GM12872 (cell line): ENCODE data around the gene MAML2.

ENCODE experiments used
- TF ChIP-seq, protein P1 (sequence below): IDR thresholded peaks from 3 replicates; pipeline ENCODE4 v1.5.1; 2011; ENCODE audit warnings: low read depth, mild to moderate bottlenecking, low read length, moderate library complexity; ENCODE audit not compliant: insufficient read depth

The MAML2 gene

DNA sequence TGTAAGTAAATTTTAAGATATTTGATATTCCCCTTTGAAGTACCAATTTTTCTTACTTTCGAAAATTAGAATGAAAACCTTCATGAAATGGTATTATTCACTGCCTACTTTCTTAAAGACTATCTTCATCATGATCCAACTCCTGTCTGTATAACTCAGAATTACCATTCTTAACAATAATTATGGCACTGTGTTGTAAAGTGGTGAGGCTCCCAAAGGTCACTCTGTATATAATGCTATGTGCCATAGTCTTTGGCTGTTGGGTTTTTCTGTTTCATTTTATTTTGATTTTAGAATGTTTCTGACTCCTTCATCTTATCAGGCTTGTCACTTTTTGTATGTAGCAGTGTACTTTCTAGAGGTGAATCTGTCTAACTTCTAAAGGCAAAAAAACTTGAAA is 52.4 kb downstream of the MAML2 start:
- TF ChIP-seq, protein P1, sequence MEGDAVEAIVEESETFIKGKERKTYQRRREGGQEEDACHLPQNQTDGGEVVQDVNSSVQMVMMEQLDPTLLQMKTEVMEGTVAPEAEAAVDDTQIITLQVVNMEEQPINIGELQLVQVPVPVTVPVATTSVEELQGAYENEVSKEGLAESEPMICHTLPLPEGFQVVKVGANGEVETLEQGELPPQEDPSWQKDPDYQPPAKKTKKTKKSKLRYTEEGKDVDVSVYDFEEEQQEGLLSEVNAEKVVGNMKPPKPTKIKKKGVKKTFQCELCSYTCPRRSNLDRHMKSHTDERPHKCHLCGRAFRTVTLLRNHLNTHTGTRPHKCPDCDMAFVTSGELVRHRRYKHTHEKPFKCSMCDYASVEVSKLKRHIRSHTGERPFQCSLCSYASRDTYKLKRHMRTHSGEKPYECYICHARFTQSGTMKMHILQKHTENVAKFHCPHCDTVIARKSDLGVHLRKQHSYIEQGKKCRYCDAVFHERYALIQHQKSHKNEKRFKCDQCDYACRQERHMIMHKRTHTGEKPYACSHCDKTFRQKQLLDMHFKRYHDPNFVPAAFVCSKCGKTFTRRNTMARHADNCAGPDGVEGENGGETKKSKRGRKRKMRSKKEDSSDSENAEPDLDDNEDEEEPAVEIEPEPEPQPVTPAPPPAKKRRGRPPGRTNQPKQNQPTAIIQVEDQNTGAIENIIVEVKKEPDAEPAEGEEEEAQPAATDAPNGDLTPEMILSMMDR = no peak

DNA sequence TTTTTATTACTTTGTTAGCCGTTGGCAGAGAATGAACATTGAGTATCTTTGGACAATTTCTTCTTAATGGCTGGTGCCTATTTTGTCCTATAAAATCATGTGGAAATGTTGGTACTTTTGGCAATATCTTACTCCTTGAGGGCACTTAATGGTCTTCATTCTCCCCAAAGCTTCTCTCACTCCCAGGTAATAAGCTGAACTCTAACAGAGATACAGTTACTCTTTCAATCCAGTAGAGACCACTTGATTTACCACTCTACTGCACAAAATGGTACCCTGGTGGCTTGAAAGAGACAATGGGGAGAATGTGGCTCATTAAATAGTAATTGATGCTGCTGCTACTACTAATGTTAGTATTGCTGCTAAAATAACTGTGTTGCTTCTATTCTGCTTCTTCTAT is 53.0 kb downstream of the MAML2 start:
- TF ChIP-seq, protein P1 = no peak

DNA sequence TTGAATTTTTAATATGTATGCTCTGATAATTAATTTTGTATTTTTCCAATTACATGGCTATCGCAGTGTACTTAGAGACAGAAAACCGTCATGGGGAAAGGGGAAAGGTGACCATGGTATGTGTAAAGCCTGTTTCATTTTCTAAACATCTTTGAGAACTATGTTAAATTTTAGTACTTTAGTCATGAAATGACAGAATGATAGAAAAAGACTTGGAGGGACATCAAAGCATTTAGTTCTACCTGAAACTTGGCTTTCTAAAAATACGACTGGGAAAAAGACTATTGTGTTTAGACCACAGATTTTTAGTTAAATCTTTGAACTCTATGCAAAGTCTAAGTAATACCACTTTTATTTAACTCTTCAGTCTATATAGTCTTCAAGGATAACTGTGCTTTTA is 54.1 kb downstream of the MAML2 start:
- TF ChIP-seq, protein P1 = no peak

DNA sequence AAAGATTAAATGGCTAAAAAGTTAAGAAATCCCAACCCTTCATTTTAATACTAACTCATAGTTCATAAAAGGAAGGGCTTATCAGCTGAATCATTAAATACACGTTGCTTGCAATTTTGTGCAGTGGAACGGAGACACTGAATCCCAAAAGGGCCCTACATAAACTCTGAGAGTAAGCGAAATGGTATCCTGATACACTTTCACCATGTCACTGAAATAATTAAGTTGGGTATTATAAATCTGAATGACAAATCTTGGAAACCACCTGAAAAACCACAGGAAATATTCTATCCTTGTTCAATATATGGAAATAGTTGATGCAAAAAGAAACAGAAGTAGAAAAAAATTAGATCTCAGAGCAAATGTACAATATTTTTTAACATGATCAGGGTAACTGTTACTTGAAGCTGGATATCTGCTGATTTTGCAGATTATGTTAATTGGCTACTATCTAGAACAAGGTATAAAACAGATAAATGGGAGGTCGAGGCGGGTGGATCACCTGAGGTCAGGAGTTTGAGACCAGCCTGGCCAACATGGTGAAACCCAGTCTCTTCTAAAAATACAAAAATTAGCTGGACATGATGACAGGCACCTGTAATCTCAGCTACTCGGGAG is 55.1 kb downstream of the MAML2 start:
- TF ChIP-seq, protein P1 = no peak

DNA sequence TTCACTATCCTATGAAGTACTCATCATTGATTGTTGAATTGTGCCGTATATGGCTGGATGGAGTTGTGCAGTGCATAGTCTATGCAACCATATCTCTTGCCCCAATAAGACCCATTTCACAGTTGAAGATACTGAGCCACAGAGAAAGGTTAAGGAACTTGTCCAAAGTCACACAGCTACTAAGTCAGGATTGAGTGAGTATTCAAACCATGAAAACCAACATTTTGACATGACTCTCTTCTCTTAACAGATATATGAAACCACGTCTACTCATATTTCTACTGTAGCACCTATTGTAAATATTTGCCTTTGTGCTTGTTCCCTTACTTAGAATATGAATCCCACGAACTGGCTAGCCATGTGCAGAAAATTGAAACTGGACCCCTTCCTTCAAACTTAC is 58.1 kb downstream of the MAML2 start:
- TF ChIP-seq, protein P1 = no peak

DNA sequence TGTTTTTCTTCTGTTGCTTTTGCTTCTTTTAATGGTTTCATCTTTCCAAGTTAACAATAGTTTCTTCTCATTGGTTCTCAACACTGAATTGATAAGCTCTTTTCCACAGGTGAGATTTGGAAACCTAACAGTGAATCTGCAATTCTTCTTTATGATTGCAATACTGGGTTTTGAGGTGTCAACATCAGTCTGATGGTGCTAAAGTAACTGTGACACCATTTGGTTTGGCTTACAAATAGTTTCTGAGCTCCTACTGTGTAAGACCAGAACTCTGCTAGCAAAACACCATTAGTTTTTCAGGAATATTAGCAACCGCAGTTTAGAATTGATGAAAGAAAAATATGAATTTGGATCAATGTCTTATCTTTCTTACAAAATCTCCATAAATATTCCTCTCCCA is 58.6 kb downstream of the MAML2 start:
- TF ChIP-seq, protein P1 = no peak

DNA sequence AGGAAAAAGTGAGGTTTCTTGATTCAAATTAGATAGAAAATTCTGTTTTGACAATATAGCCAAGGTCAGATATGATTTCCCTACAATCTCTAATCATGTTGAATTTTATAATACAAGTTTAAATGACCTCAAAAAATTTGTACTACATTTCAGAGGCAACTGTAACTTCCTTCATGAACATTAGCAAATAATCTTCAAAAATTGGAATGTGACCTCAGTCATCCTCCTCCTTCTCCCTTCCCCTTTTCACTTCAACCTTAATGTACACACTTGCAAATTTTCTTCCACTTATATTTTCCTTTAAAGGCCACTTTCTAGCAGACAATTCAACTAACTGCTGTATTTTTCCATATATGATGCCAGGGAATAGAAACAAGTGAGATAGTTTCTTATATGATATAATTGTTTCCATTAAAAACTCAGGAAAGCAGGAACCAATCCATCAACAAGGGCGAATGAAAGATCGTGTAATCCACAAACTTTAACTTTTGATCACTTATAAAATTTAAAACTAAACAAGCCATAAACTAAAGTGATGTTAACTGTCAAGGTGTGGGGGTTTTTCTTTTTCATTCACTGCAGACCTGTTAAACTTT is 60.3 kb downstream of the MAML2 start:
- TF ChIP-seq, protein P1 = no peak
